DMS 273 (cell line): ENCODE data around the gene SSBP2.
"Not testable (repeated sequence)": the region's sequence is repeated elsewhere in the genome, so short reads cannot be mapped to it uniquely, and the experiment has no call there.

Experiments
- DNase-seq: peaks from one replicate; lab custom pipeline; 2025; ENCODE audit not compliant: unreplicated experiment; lab: John Stamatoyannopoulos, UW

The SSBP2 gene

DNA sequence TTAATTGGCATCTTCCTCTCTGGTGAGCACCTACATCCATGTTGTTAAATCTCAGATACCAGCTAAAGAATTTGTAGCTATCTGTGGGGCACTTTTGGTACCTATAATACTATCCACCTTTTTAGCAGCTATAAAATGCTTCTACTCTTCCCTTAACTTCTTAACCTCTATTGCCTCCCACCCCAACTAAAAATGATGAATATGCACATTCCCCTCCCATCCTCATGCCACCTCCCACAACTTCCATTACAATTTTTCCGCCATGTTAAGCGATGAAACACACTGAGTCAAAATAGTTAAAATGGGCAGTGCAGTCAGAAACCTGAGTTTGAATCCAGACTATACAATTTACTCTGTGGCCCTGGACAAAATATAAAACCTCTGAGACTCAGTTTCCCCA, 10.1 kb downstream of the SSBP2 start:
- DNase-seq = no peak

DNA sequence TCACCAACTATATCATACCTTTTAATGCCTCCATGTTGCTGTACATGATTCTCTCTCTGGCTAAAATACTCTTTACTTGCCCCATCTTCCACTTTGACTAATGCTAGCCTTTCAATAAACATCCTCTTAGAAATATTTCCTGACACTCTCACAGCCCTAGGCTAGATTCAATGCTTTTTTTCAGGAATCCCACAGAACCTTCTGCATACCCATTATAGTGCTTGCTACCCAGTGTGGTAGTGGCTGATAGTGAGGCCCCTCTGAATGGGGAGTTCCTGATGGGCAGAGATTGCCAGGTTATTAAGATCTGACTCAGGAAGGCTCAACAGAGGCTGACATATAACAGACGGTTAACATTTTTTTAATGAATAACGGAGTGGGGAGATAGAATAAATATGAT, 11.6 kb downstream of the SSBP2 start:
- DNase-seq = no peak

DNA sequence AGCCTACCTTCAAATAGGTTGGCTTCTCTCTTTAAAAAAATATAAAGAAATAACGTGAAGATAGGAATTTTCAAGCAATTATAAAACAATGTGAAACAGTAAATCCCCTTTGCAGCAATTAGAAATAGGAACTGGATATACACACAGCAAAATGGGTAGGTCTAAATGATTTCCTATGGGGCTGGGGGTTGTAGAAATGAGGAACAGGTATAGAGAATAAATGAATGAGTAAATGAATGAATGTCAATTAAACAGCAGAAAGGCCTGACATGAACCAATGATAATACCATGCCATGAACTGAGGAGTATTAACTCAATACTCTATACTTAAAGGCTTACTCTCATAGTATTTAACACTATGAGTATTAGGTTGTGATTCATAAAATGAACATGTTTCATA, 21.6 kb downstream of the SSBP2 start:
- no peak for DNase-seq

- no peak for DNase-seq
Observed at GRCh38 chr5:81728301-81728700, 22.6 kb downstream of the SSBP2 start.

DNA sequence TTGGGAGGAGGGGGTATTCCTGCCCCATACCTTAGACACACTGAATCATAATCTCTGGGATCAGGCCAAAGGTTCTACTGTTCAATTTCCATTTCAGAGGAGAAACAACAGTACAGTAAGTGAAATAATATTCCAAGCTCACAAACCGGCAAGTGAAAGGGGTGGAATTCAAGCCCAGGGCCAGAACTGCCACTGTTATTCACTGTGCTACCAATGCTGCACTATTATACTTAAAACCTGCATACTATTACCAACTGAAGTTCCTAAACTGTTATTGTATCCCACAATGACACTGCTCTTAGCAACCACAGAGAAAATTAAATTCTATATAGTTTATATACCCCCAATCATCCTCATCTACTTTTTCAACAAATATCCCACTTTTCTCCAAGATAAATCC, 24.6 kb downstream of the SSBP2 start:
- DNase-seq = no peak

GRCh38 chr5:81724571-81724970, 26.3 kb downstream of the SSBP2 start:
- no peak for DNase-seq

GRCh38 chr5:81724108-81724507, 26.8 kb downstream of the SSBP2 start:
- DNase-seq = no peak

DNA sequence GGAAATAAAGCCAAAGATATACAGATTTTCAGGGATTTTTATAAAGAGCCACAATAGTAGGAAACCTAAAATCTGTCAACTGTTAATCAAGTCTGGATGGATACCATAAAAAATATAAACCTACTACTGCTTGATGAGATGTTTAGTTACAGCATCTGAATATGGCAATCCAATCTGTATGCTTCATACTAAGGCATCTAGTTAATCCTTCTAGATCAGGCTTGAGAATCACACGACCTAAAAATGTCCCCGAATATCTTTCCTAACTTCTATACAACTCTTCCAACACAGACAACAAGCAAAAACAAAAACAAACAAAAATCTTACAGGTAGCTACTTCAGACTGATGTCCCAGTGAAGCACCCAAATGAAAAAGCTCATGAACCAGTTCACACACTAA, 29.8 kb downstream of the SSBP2 start:
- no peak for DNase-seq

GRCh38 chr5:81719743-81720345, 31.1 kb downstream of the SSBP2 start:
- no peak for DNase-seq

DNA sequence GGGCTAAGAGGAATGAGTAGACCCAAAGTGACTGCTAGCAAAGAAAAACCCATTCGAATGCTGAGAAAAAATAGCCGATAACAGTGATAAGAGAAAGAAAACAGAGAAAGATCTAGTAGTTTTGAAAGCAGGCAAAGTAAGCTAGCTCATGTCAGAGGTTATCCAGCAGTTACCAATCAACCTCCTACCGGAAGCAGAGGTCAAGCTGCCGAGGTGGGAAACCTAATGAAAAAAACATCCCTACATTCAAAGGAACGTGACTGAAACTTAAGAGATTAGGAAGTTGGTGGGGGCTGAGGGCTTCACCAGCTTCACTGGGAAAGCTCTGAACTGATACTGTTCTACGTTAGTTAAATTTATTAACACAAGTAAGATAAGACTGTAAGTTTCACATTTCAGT, 32.6 kb downstream of the SSBP2 start:
- no peak for DNase-seq

- DNase-seq = no peak
Observed at GRCh38 chr5:81717860-81718259, 33.0 kb downstream of the SSBP2 start.

GRCh38 chr5:81717226-81717625, 33.7 kb downstream of the SSBP2 start:
- DNase-seq = no peak

- DNase-seq = not testable (repeated sequence)
Observed at GRCh38 chr5:81714076-81714475, 36.8 kb downstream of the SSBP2 start.

GRCh38 chr5:81708889-81709288, 42.0 kb downstream of the SSBP2 start:
- DNase-seq = no peak

GRCh38 chr5:81703840-81704239, 47.1 kb downstream of the SSBP2 start:
- DNase-seq = no peak

- no peak for DNase-seq
Observed at GRCh38 chr5:81700166-81700565, 50.7 kb downstream of the SSBP2 start.

GRCh38 chr5:81698813-81699212, 52.1 kb downstream of the SSBP2 start:
- no peak for DNase-seq

DNA sequence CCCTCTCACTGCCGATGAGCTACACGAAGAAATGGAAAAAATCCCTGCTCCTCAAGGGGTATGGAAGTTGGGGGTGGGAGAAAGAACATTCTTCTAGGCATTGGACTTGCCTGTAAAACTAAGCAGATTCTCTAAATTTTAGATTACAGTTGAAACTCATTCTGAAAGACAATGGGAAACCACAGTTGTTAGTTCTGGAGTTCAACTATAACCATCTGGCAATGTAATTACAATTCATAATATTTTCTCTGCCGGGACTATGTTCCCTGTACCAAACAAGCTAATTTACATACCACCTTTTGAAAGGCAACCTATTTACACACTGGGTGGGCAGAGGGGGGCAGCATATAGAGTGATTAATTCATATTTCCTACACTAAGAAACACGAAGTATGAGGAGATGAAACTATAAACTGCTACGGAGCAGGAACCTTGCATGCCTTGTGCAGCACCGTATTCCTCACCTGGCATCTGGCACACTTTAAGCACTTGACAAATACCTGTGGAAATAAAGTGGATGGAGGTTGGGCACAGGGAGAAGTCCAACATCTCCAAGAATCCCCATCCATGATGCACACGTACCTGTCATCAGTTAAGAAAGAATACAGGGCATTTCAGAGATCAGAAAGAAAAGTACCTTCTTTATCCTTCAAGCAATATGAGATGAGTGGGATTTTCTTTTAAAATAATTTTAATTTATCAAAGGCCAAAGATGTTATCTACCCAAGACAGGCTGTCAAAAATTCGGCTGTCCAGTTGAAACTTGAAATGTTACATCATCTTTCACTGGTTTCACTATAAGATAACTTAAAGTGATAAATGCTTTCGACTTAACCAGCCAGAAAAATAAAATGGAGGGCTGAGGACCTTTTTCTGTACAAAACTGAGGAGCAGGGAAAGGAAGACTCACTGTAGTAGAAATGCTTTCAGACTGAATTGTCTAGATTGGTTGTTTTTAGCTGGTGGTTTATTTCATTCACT, 54.2 kb downstream of the SSBP2 start:
- peak; percentile 41 for DNase-seq

DNA sequence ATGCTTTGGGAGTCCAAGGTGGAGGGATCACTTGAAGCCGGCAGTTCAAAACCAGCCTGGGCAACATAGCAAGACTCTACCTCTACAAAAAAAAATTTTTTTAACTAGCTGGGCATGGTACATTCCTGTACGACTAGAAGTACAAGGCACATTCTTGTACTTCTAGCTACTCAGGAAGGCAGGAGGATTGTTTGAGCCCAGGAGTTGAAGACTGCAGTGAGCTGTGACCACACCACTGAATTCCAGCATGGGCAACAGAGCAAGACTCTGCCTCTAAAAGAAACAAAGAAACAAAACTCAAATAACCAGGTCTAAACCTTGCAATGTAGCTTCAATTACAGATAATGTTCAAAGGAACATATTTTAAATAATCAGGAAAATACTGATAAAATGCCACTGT, 56.2 kb downstream of the SSBP2 start:
- no peak for DNase-seq

DNA sequence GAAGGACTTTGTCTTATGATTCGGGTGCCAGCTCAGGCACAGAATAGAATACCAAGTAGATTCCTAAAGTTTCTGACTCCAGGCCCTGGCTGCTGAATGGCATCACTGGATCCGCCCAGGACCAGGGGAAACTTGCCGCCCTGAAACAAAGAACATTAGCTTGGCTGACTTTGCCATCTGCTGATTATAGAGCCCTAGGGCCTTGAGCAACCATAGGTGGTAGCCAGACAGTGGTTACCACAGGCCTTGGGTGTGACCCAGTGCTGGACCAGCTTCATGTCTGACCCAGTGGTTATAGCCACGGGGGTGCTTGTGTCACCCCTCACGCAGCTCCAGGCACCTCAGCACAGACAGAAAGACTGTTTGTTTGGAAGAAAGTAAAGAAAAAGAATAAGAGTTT, 62.7 kb downstream of the SSBP2 start:
- no peak for DNase-seq

- no peak for DNase-seq
Observed at GRCh38 chr5:81687292-81687691, 63.6 kb downstream of the SSBP2 start.

DNA sequence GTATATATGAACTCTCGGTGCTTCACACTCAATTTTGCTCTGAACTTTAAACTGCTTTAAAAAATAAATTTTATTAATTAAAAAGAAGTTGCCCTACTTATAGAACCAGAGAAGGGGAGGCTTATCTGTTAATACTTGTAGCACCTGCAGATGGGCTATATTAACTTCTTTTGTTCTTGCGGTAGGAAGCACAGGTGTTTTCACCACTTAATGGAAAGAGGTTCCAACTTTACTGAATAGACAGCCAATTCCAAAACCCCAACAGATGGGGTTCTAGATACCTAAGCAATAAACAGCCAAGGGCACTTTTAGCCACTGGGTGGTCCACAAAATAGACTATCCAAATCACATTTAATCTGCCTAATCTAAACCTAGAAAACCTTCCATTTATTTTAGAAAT, 65.4 kb downstream of the SSBP2 start:
- peak; percentile 9 for DNase-seq
